PC-9 (cell line): ENCODE data around the gene SUGP1. TPM values are rescaled to one million over a fixed set of nuclear protein-coding genes. Genes with fewer than 3 reads are reported as not detected.

Experiments
- BruUV-seq: library from RNA; stranded (reverse); fragments of 400-500 nt; replicated peaks from 2 replicates; lab custom pipeline; 2021; lab: Mats Ljungman, UMichigan
- CTCF ChIA-PET: fragments of 300-600 bp; sonication (Branson Sonifier 250); formaldehyde crosslinking; loops from one replicate; lab custom pipeline; 2022; ENCODE audit warnings: antibody characterized with exemption; lab: Charles Lee
- POLR2A ChIA-PET: fragments of 300-600 bp; sonication (Branson Sonifier 250); formaldehyde crosslinking; loops from one replicate; lab custom pipeline; 2022; ENCODE audit warnings: antibody characterized with exemption; ENCODE audit not compliant: unreplicated experiment; lab: Charles Lee
- DNase-seq, 2 experiments: peaks; one replicate each; pipeline versions ENCODE4 v3.0.0 to v3.0.0-alpha.2; 2015 to 2022; ENCODE audit warnings: mixed read lengths in 1 of 2
- H2AFZ ChIP-seq: fragments of 200-600 bp; sonication (generic); 2 replicates; pipeline ENCODE4 v1.8.1; 2017; ENCODE audit warnings: antibody characterized with exemption
- H3F3A ChIP-seq: fragments of 200-600 bp; sonication (generic); 2 replicates; pipeline ENCODE4 v1.8.1; 2017; ENCODE audit warnings: antibody characterized with exemption, mild to moderate bottlenecking, low read depth; ENCODE audit not compliant: insufficient read depth
- H3K27ac ChIP-seq: fragments of 200-600 bp; sonication (generic); 2 replicates; pipeline ENCODE4 v1.6.1; 2016; ENCODE audit warnings: mixed run types
- H3K27me3 ChIP-seq: fragments of 200-600 bp; sonication (generic); 2 replicates; pipeline ENCODE4 v1.6.1; 2016; ENCODE audit warnings: low read depth, mixed run types; ENCODE audit not compliant: insufficient read depth
- H3K36me3 ChIP-seq: fragments of 200-600 bp; sonication (generic); 2 replicates; pipeline ENCODE4 v1.6.1; 2016; ENCODE audit warnings: low read depth, mixed run types
- H3K4me1 ChIP-seq: fragments of 200-600 bp; sonication (generic); replicated peaks from 2 replicates; pipeline ENCODE4 v1.6.1; 2016; ENCODE audit warnings: mixed run types; ENCODE audit not compliant: insufficient read depth
- H3K4me2 ChIP-seq: fragments of 200-600 bp; sonication (generic); 2 replicates; pipeline ENCODE4 v1.6.1; 2017; ENCODE audit warnings: mixed run types
- H3K4me3 ChIP-seq: fragments of 200-600 bp; sonication (generic); 2 replicates; pipeline ENCODE4 v1.6.1; 2016; ENCODE audit warnings: mixed run types
- H3K79me2 ChIP-seq: fragments of 200-600 bp; sonication (generic); 2 replicates; pipeline ENCODE4 v1.6.1; 2017; ENCODE audit warnings: low read depth, mixed run types
- H3K9me2 ChIP-seq: fragments of 200-600 bp; sonication (generic); 2 replicates; pipeline ENCODE4 v1.8.1; 2017; ENCODE audit warnings: mild to moderate bottlenecking; ENCODE audit not compliant: insufficient read depth
- H3K9me3 ChIP-seq: fragments of 200-600 bp; sonication (generic); 2 replicates; pipeline ENCODE4 v1.8.1; 2016; ENCODE audit warnings: low read depth; ENCODE audit not compliant: insufficient read depth
- H4K20me1 ChIP-seq: fragments of 200-600 bp; sonication (generic); 2 replicates; pipeline ENCODE4 v1.8.1; 2017; ENCODE audit not compliant: insufficient read depth
- EZH2 ChIP-seq: fragments of 200-600 bp; sonication (generic); IDR thresholded peaks from 2 replicates; pipeline ENCODE4 v1.8.0; 2017; ENCODE audit warnings: antibody characterized with exemption, low read depth
- intact Hi-C: fragments of 100-400 bp; cut with micrococcal nuclease; formaldehyde crosslinking; loops from one replicate; pipeline ENCODE4 v1.10.0; 2022; ENCODE audit not compliant: unreplicated experiment
- total RNA-seq: library from RNA; stranded (reverse); gene quantifications from 2 replicates; pipeline ENCODE4 v1.2.3, GENCODE V29; 2021
- TF ChIP-seq, protein P1 (sequence below): fragments of 200-600 bp; sonication (generic); conservative IDR thresholded peaks from 2 replicates; pipeline ENCODE4 v1.6.1; 2017; ENCODE audit warnings: mixed run types, antibody characterized with exemption, mild to moderate bottlenecking, moderate library complexity

The SUGP1 gene
- total RNA-seq, 1 experiment from 2014 or later = 56.7 TPM

DNA sequence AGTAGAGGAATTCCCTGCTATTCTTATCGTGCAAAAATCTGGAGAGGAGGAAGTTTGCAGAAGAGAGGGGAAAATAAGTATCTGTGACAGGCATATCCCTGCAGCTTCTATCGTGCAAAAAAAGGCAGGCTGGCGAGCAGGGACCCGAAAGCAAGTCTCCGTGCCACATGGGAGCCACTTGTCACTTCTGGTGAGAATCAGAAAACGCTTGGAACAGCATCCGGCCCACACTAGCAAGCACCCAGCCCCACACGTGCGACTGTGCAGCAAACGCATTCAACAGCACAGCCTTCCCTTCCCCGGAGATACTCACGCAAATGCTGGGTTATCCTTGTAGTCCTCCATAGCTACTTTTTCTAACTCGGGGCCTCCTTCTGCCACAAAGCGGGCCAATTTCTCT lies 16.9 kb downstream of the SUGP1 start:
- TF ChIP-seq, protein P1, sequence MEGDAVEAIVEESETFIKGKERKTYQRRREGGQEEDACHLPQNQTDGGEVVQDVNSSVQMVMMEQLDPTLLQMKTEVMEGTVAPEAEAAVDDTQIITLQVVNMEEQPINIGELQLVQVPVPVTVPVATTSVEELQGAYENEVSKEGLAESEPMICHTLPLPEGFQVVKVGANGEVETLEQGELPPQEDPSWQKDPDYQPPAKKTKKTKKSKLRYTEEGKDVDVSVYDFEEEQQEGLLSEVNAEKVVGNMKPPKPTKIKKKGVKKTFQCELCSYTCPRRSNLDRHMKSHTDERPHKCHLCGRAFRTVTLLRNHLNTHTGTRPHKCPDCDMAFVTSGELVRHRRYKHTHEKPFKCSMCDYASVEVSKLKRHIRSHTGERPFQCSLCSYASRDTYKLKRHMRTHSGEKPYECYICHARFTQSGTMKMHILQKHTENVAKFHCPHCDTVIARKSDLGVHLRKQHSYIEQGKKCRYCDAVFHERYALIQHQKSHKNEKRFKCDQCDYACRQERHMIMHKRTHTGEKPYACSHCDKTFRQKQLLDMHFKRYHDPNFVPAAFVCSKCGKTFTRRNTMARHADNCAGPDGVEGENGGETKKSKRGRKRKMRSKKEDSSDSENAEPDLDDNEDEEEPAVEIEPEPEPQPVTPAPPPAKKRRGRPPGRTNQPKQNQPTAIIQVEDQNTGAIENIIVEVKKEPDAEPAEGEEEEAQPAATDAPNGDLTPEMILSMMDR = no peak
- no peak for TF ChIP-seq EZH2
- H3K4me2 ChIP-seq = no peak overlapping the region
- no peak for DNase-seq
- intact Hi-C loops = no loop called here
- no peaks in the 10 kb centered on the region for H3K9me3 ChIP-seq
- no peaks in the 10 kb centered on the region for H3K4me1 ChIP-seq
- no TSS peak for BruUV-seq
- H3K4me3 ChIP-seq = no peak overlapping the region
- H4K20me1 ChIP-seq = no peaks in the 10 kb centered on the region; the same call in 1 of the 2 replicates
- H3K27me3 ChIP-seq = no peaks in the 10 kb centered on the region
- H3F3A ChIP-seq = no peaks in the 10 kb centered on the region
- ChIA-PET POLR2A (no interaction called here), CTCF (no interaction called here)
- no peak overlapping the region for H2AFZ ChIP-seq
- no peaks in the 10 kb centered on the region for H3K9me2 ChIP-seq
- H3K79me2 ChIP-seq = no peaks in the 10 kb centered on the region
- H3K36me3 ChIP-seq = peaks cover 14% of the 10 kb centered on the region; the same call in 1 of the 2 replicates
- H3K27ac ChIP-seq = no peak overlapping the region

DNA sequence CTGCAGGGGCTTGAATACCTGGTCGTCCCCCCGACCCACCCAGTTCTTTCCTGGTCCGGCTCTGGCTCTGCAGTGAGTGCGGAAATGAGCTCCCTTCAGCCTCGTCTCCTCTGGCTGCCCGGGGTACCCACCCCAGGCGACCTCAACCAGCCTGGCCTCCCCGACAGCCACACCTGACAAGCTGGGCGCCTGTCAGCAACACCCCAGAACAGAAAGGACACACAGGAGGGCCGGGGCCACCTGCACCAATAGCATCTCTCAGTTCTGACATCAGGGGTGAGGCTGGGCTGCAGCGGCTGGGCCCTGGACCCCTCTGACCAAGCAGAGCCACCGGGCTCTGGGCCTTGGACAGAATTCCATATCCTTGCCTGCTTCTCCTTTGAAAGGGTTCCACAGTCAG lies 19.7 kb downstream of the SUGP1 start:
- no peaks in the 10 kb centered on the region for H3K9me3 ChIP-seq
- no peaks in the 10 kb centered on the region for H3K4me1 ChIP-seq
- intact Hi-C loops = no loop called here
- no peaks in the 10 kb centered on the region for H3K79me2 ChIP-seq
- no peak for DNase-seq
- no peak overlapping the region for H3K4me2 ChIP-seq
- H3F3A ChIP-seq = no peaks in the 10 kb centered on the region
- no peak overlapping the region for H2AFZ ChIP-seq
- H3K27me3 ChIP-seq = no peaks in the 10 kb centered on the region
- POLR2A ChIA-PET = no interaction called here
- peaks cover 14% of the 10 kb centered on the region; the same call in 1 of the 2 replicates for H3K36me3 ChIP-seq
- H3K27ac ChIP-seq = no peak overlapping the region
- CTCF ChIA-PET = no interaction called here
- BruUV-seq = no TSS peak
- H3K4me3 ChIP-seq = no peak overlapping the region
- TF ChIP-seq, protein P1 = no peak
- no peak for TF ChIP-seq EZH2
- no peaks in the 10 kb centered on the region for H3K9me2 ChIP-seq
- H4K20me1 ChIP-seq = no peaks in the 10 kb centered on the region; the same call in 1 of the 2 replicates

DNA sequence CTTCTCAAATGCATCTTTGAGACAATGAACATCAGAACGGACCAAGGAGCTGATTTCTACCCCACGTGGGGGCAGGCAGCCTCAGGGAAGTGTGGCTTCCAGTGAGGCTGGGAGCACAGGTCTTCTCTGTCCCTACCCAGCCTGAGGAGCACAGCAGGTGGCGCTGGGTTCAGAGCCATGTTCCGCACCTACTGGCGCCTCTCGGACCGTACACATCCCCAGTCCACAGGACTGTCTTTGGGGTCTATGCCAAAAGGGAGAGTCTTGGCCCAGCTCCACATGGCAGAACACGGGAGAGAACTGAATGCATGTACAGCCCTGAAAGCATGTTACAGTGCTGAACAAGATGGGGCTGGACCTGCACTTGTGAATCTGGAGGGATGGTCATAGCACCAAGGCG lies 22.6 kb downstream of the SUGP1 start:
- BruUV-seq = no TSS peak
- no peaks in the 10 kb centered on the region for H3K9me2 ChIP-seq
- ChIA-PET POLR2A (no interaction called here), CTCF (no interaction called here)
- H3K4me1 ChIP-seq = no peaks in the 10 kb centered on the region
- H2AFZ ChIP-seq = no peak overlapping the region
- H4K20me1 ChIP-seq = no peaks in the 10 kb centered on the region; the same call in 1 of the 2 replicates
- TF ChIP-seq, protein P1 = no peak
- no peak for TF ChIP-seq EZH2
- peaks cover 19% of the 10 kb centered on the region for H3K36me3 ChIP-seq
- H3K27me3 ChIP-seq = no peaks in the 10 kb centered on the region
- no peak overlapping the region for H3K4me3 ChIP-seq
- DNase-seq = no peak
- no peak overlapping the region for H3K4me2 ChIP-seq
- no peaks in the 10 kb centered on the region for H3K79me2 ChIP-seq
- H3K9me3 ChIP-seq = no peaks in the 10 kb centered on the region
- no peaks in the 10 kb centered on the region for H3F3A ChIP-seq
- intact Hi-C loops = no loop called here
- H3K27ac ChIP-seq = no peak overlapping the region
